Keratinocyte (primary cell): Measurements from ENCODE around the gene ARX.

Experiments used
- EZH2 ChIP-seq: IDR thresholded peaks from one replicate; pipeline ENCODE4 v1.6.1; 2012; ENCODE audit warnings: inconsistent platforms, mild to moderate bottlenecking, low read length, moderate library complexity
- TF ChIP-seq, protein P1 (sequence below), 3 experiments: IDR thresholded peaks in 1 of 3; conservative IDR thresholded peaks in 1 of 3; optimal IDR thresholded peaks in 1 of 3; 2 replicates in 2 of 3; 3 replicates in 1 of 3; pipeline versions ENCODE3 to v1.5.1; 2011; ENCODE audit warnings: low read length in 3 of 3, mild to moderate bottlenecking in 3 of 3, moderate library complexity in 2 of 3, control low read depth in 1 of 3, inconsistent platforms in 1 of 3; ENCODE audit not compliant: insufficient read depth in 2 of 3; ENCODE audit errors: extremely low read depth in 1 of 3

DNA sequence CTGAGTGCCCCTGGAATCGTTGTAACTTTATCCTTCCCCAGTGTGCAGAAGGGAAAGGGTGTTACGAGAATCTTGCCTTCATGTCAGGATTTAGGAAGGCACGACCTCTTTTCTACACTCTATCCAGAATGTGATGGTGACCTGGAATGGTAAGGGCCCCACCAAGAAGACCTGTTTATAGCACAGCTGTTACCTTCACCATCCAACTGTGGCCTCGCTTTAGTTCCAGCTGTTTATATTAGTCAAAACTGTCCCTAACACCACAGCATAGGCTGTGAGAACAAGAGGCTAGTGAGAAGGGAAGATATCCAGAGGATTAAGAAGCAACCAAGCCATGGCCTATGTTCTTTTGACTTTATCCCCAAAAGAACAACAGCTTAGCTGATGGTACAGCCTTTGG, 28.0 kb downstream of the ARX start:
- TF ChIP-seq, protein P1, sequence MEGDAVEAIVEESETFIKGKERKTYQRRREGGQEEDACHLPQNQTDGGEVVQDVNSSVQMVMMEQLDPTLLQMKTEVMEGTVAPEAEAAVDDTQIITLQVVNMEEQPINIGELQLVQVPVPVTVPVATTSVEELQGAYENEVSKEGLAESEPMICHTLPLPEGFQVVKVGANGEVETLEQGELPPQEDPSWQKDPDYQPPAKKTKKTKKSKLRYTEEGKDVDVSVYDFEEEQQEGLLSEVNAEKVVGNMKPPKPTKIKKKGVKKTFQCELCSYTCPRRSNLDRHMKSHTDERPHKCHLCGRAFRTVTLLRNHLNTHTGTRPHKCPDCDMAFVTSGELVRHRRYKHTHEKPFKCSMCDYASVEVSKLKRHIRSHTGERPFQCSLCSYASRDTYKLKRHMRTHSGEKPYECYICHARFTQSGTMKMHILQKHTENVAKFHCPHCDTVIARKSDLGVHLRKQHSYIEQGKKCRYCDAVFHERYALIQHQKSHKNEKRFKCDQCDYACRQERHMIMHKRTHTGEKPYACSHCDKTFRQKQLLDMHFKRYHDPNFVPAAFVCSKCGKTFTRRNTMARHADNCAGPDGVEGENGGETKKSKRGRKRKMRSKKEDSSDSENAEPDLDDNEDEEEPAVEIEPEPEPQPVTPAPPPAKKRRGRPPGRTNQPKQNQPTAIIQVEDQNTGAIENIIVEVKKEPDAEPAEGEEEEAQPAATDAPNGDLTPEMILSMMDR (optimal IDR thresholded peaks at IDR 0.05 in 1 of 3, IDR thresholded peaks at IDR 0.05 in 1 of 3, conservative IDR thresholded peaks at IDR 0.05 in 1 of 3; ENCODE audit: extremely low read depth in 1 of 3, insufficient read depth in 2 of 3, low read length in 3 of 3), result no peak
- TF ChIP-seq EZH2, result no peak
